ENCODE measurements around the gene CDC42SE2. TPM values are rescaled to one million over a fixed set of nuclear protein-coding genes. Genes with fewer than 3 reads are reported as not detected.

Gene CDC42SE2
- total RNA-seq, 4 donors from 2014 or later = 25.2 to 38.7 (median 30.1) TPM

GRCh38 chr5:131229623-131230022 is 34.2 kb upstream of the CDC42SE2 start:
- no peaks in the 10 kb centered on the region for H3K36me3 ChIP-seq
- no peak for ATAC-seq
- WGBS, 2 donors (ENCODE audit: low coverage in 1 of 2) = 90 to 97% methylated on average over 3 to 4 of the region's 4 CpGs
- H3K27ac ChIP-seq = no peak overlapping the region
- no peaks in the 10 kb centered on the region for H3K27me3 ChIP-seq
- no peaks in the 10 kb centered on the region for H3K9me3 ChIP-seq
- H3K4me1 ChIP-seq = peaks cover 0 to 10% (median 0%) of the 10 kb centered on the region in 3 donors
- H3K4me3 ChIP-seq = no peak overlapping the region
- no peak for TF ChIP-seq POLR2AphosphoS5 (IDR thresholded peaks at IDR 0.05)
- no peak for TF ChIP-seq EP300 (IDR thresholded peaks at IDR 0.05)
- no peak for TF ChIP-seq POLR2A (IDR thresholded peaks at IDR 0.05)
- no peak for TF ChIP-seq CTCF (IDR thresholded peaks at IDR 0.05)

GRCh38 chr5:131230406-131230805 is 33.4 kb upstream of the CDC42SE2 start:
- H3K9me3 ChIP-seq = no peaks in the 10 kb centered on the region
- H3K4me3 ChIP-seq = no peak overlapping the region
- H3K27ac ChIP-seq = no peak overlapping the region
- no peaks in the 10 kb centered on the region for H3K36me3 ChIP-seq
- no peaks in the 10 kb centered on the region for H3K27me3 ChIP-seq
- no peak for ATAC-seq
- TF ChIP-seq EP300 (IDR thresholded peaks at IDR 0.05) (no peak), POLR2A (IDR thresholded peaks at IDR 0.05) (no peak), CTCF (IDR thresholded peaks at IDR 0.05) (no peak), POLR2AphosphoS5 (IDR thresholded peaks at IDR 0.05) (no peak)
- WGBS, 2 donors (ENCODE audit: low coverage in 1 of 2) = 81 to 84% methylated on average over 4 to 5 of the region's 5 CpGs
- peaks cover 0 to 10% (median 0%) of the 10 kb centered on the region in 3 donors for H3K4me1 ChIP-seq

- H3K4me1 ChIP-seq = no peaks in the 10 kb centered on the region
- H3K27me3 ChIP-seq = no peaks in the 10 kb centered on the region
- H3K9me3 ChIP-seq = no peaks in the 10 kb centered on the region
- no peak for ATAC-seq
- no peak overlapping the region for H3K27ac ChIP-seq
- H3K36me3 ChIP-seq = no peaks in the 10 kb centered on the region
- 72 to 100% methylated on average over 1 of the region's 1 CpG for WGBS, 2 donors (ENCODE audit: low coverage in 1 of 2)
- TF ChIP-seq EP300 (IDR thresholded peaks at IDR 0.05) (no peak), POLR2A (IDR thresholded peaks at IDR 0.05) (no peak), CTCF (IDR thresholded peaks at IDR 0.05) (no peak), POLR2AphosphoS5 (IDR thresholded peaks at IDR 0.05) (no peak)
- H3K4me3 ChIP-seq = no peak overlapping the region
Observed at GRCh38 chr5:131239686-131240085, 24.2 kb upstream of the CDC42SE2 start.

GRCh38 chr5:131242728-131243255 is 21.1 kb upstream of the CDC42SE2 start:
- ATAC-seq = no peak
- Histone ChIP-seq H3K4me1 (no peaks in the 10 kb centered on the region), H3K27me3 (no peaks in the 10 kb centered on the region), H3K27ac (no peak overlapping the region), H3K4me3 (no peak overlapping the region), H3K36me3 (no peaks in the 10 kb centered on the region), H3K9me3 (peaks cover 0 to 18% (median 0%) of the 10 kb centered on the region in 3 donors)
- TF ChIP-seq POLR2AphosphoS5 (IDR thresholded peaks at IDR 0.05) = no peak
- TF ChIP-seq POLR2A (IDR thresholded peaks at IDR 0.05) = no peak

GRCh38 chr5:131245312-131245711 is 18.5 kb upstream of the CDC42SE2 start:
- no peak for ATAC-seq
- Histone ChIP-seq H3K4me1 (no peaks in the 10 kb centered on the region), H3K27me3 (no peaks in the 10 kb centered on the region), H3K36me3 (no peaks in the 10 kb centered on the region), H3K27ac (no peak overlapping the region), H3K4me3 (no peak overlapping the region), H3K9me3 (peaks cover 0 to 18% (median 0%) of the 10 kb centered on the region in 3 donors)
- TF ChIP-seq POLR2AphosphoS5 (IDR thresholded peaks at IDR 0.05) (no peak), POLR2A (IDR thresholded peaks at IDR 0.05) (no peak)

GRCh38 chr5:131245948-131246347 is 17.9 kb upstream of the CDC42SE2 start:
- H3K9me3 ChIP-seq = peaks cover 0 to 18% (median 0%) of the 10 kb centered on the region in 3 donors
- H3K36me3 ChIP-seq = no peaks in the 10 kb centered on the region
- no peaks in the 10 kb centered on the region for H3K4me1 ChIP-seq
- WGBS, 2 donors (ENCODE audit: low coverage in 1 of 2) = 90 to 93% methylated on average over 2 of the region's 2 CpGs
- H3K27ac ChIP-seq = no peak overlapping the region
- TF ChIP-seq POLR2A (IDR thresholded peaks at IDR 0.05) = no peak
- no peak for TF ChIP-seq CTCF (IDR thresholded peaks at IDR 0.05)
- no peak for TF ChIP-seq EP300 (IDR thresholded peaks at IDR 0.05)
- TF ChIP-seq POLR2AphosphoS5 (IDR thresholded peaks at IDR 0.05) = no peak
- ATAC-seq = no peak
- no peak overlapping the region for H3K4me3 ChIP-seq
- H3K27me3 ChIP-seq = no peaks in the 10 kb centered on the region
